Skeletal muscle satellite cell (primary cell): ENCODE measurements around the gene SLC44A2.
A peak's percentile ranks its signal among the peaks of the same experiment; 100 is the strongest.
"Not testable (repeated sequence)": the region's sequence is repeated elsewhere in the genome, so short reads cannot be mapped to it uniquely, and the experiment has no call there.

Experiments used
- H3K27me3 ChIP-seq: 2 replicates; pipeline ENCODE4 v1.7.0; 2013; ENCODE audit warnings: low read length; ENCODE audit not compliant: control insufficient read depth, insufficient read depth
- H3K36me3 ChIP-seq: 2 replicates; pipeline ENCODE4 v1.7.0; 2013; ENCODE audit warnings: mild to moderate bottlenecking, control low read depth, low read length; ENCODE audit not compliant: insufficient read depth
- H3K4me1 ChIP-seq: 2 replicates; pipeline ENCODE4 v1.7.0; 2013; ENCODE audit warnings: low read length; ENCODE audit not compliant: control insufficient read depth, insufficient read depth
- H3K4me2 ChIP-seq: 2 replicates; pipeline ENCODE4 v1.7.0; 2013; ENCODE audit warnings: mild to moderate bottlenecking, low read length
- H3K4me3 ChIP-seq: 2 replicates; pipeline ENCODE4 v1.7.0; 2013; ENCODE audit warnings: low read length
- H3K9ac ChIP-seq: 2 replicates; pipeline ENCODE4 v1.7.0; 2013; ENCODE audit warnings: mild to moderate bottlenecking, low read depth, low read length, moderate library complexity
- H3K9me3 ChIP-seq: replicated peaks from 2 replicates; pipeline ENCODE4 v1.7.0; 2013; ENCODE audit warnings: mild to moderate bottlenecking, control low read depth, low read length

SLC44A2 gene

DNA sequence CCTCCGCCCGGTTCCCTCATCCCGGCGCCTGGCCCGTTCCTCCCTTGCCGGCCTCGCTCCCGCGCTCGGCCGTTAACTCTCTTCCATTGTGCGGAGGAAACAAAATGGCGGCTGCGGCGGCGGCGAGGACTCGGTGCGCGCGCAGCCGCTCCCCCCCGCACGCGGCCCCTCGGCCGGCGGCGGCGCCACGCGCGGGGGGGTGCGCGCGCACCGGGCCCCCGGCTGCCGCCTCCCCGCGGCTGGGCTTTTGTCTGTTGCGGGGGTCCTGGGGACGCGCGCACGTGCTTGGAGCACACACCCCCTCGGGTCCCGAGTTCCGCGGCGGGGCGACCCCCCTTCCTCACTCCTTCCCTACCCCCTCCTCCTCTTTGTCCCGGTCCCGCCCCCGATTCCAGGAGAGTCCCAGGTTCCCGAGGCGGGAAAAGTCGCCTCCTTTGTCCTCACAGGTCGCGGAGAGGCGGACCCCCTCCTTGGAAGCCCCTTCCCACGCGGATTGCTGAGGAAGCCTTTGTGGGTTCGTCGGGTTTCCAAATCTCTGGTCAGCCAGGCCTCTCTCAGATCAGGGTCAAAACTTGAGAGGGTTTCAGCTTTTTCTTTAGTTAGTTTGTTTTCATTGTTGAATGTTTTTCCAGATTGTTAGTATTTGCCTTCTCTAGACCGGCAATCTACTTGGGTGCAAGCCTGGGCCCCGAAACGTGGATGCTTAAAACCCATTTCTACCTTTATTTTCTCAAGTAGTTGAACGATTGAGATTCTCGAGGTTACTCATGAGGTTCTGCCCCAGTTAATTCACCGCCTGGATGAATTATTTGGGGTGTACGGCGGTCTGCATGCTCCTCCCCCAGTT, 29.5 kb downstream of the SLC44A2 start:
- H3K4me3 ChIP-seq: peak overlapping the region; percentile 90
- peak overlapping the region; percentile 98 for H3K9ac ChIP-seq
- peaks cover 14% of the 10 kb centered on the region for H3K36me3 ChIP-seq
- H3K4me1 ChIP-seq: peaks cover 16% of the 10 kb centered on the region
- H3K4me2 ChIP-seq: peak overlapping the region; percentile 97
- H3K9me3 ChIP-seq: no peaks in the 10 kb centered on the region
- no peaks in the 10 kb centered on the region for H3K27me3 ChIP-seq

GRCh38 chr19:10655457-10656312, 30.3 kb downstream of the SLC44A2 start:
- H3K4me2 ChIP-seq: peak overlapping the region; percentile 97
- H3K4me1 ChIP-seq: peaks cover 16% of the 10 kb centered on the region

GRCh38 chr19:10660346-10660745, 35.0 kb downstream of the SLC44A2 start:
- Histone ChIP-seq H3K9me3 (no peaks in the 10 kb centered on the region), H3K4me2 (no peak overlapping the region), H3K4me1 (peaks cover 30% of the 10 kb centered on the region), H3K27me3 (no peaks in the 10 kb centered on the region), H3K9ac (no peak overlapping the region), H3K36me3 (peaks cover 20% of the 10 kb centered on the region), H3K4me3 (no peak overlapping the region)

More at GRCh38 chr19:10655457-10656312, 30.3 kb downstream of the SLC44A2 start:
- Histone ChIP-seq H3K27me3 (no peaks in the 10 kb centered on the region), H3K9ac (peak overlapping the region; percentile 98), H3K36me3 (peaks cover 19% of the 10 kb centered on the region), H3K9me3 (no peaks in the 10 kb centered on the region), H3K4me3 (peak overlapping the region; percentile 90)

DNA sequence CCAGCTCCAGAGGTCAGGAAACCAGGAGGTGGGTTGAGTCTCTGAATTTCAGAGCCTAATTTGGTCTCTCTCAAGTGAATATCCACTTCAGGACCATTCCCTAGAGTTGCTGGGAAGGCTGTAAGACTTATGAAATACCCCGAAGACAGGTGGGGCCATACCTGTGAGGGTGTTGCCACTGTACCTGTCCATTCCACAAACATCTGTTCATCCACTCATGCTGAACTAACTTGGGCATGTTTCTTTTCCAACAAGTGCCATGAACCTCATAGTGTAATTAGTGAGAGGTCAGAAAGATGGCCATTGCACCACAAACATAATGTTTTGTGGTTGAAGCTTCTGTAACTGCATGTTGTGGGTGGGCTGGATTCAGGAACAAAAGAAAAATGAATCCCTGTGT, 36.6 kb downstream of the SLC44A2 start:
- peaks cover 20% of the 10 kb centered on the region for H3K36me3 ChIP-seq

GRCh38 chr19:10662384-10663251, 37.3 kb downstream of the SLC44A2 start:
- Histone ChIP-seq H3K27me3 (no peaks in the 10 kb centered on the region), H3K4me2 (peak overlapping the region; percentile 33), H3K9me3 (no peaks in the 10 kb centered on the region), H3K9ac (peak overlapping the region; percentile 1), H3K36me3 (peaks cover 20% of the 10 kb centered on the region), H3K4me3 (no peak overlapping the region), H3K4me1 (peaks cover 14% of the 10 kb centered on the region)

More for the DNA sequence above, 36.6 kb downstream of the SLC44A2 start:
- Histone ChIP-seq H3K4me3 (no peak overlapping the region), H3K27me3 (no peaks in the 10 kb centered on the region), H3K9me3 (no peaks in the 10 kb centered on the region), H3K4me1 (peaks cover 17% of the 10 kb centered on the region), H3K9ac (no peak overlapping the region), H3K4me2 (peak overlapping the region; percentile 33)

DNA sequence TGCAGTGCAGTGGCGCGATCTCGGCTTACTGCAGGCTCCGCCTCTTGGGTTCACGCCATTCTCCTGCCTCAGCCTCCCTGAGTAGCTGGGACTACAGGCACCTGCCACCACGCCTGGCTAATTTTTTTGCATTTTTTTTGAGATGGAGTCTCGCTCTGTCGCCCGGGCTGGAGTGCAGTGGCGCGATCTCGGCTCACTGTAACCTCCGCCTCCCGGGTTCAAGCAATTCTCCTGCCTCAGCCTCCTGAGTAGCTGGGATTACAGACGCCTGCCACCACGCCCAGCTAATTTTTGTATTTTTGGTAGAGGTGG, 37.9 kb downstream of the SLC44A2 start:
- Histone ChIP-seq H3K36me3 (peaks cover 25% of the 10 kb centered on the region), H3K4me1 (peaks cover 14% of the 10 kb centered on the region)
- not testable (repeated sequence) for H3K27me3 ChIP-seq, H3K9ac ChIP-seq, H3K4me3 ChIP-seq, H3K4me2 ChIP-seq, H3K9me3 ChIP-seq

DNA sequence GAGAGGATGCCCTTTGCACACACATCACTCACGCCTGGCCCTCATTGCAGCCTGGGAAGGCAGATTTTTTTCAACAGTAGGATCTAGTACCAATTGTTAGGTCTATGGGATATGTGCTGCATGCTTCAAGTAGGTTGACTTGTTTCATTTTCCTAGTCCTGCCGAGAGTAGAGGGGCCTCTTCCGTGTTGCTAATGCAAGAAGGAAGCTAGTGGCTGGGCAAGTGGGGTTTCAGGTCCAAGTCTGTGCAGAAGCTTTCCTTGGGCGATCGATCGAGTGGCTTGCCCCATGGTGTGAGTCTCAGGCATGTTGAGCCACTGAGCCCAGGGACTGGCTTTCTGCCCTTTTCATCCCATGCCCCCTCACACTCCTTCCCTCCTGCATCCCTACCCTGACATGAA, 42.5 kb downstream of the SLC44A2 start:
- H3K9me3 ChIP-seq: no peaks in the 10 kb centered on the region
- H3K36me3 ChIP-seq: peaks cover 37% of the 10 kb centered on the region
- H3K4me3 ChIP-seq: no peak overlapping the region
- H3K9ac ChIP-seq: no peak overlapping the region
- H3K4me1 ChIP-seq: peaks cover 24% of the 10 kb centered on the region
- H3K27me3 ChIP-seq: no peaks in the 10 kb centered on the region
- H3K4me2 ChIP-seq: no peak overlapping the region

DNA sequence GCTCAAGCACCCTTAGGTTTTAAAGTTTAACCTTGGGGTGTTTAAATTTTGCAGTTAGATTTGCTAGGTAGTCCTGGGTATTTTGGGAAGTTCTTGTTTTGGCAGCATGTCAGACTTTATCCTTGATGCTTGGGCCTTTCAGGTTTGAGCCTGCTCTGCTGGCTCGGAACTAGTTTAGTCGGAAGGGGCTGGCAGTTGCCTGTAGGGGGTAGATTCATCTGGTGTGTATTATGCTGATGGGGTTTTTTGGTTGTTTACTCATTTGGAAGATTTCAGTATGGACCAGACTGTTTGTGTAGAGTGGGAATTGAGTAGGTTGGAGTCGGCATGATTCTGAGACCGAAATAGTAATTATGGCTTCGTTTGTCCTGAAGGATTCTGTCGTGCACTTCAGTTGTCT, 43.9 kb downstream of the SLC44A2 start:
- Histone ChIP-seq H3K4me2 (no peak overlapping the region), H3K4me1 (peaks cover 23% of the 10 kb centered on the region), H3K4me3 (no peak overlapping the region), H3K36me3 (peaks cover 47% of the 10 kb centered on the region), H3K9ac (no peak overlapping the region), H3K27me3 (no peaks in the 10 kb centered on the region), H3K9me3 (no peaks in the 10 kb centered on the region)

- Histone ChIP-seq H3K9ac (no peak overlapping the region), H3K4me1 (peaks cover 23% of the 10 kb centered on the region), H3K4me3 (no peak overlapping the region), H3K9me3 (no peaks in the 10 kb centered on the region), H3K27me3 (no peaks in the 10 kb centered on the region), H3K36me3 (peaks cover 54% of the 10 kb centered on the region), H3K4me2 (no peak overlapping the region)
Observed at GRCh38 chr19:10670182-10670581, 44.8 kb downstream of the SLC44A2 start.

- Histone ChIP-seq H3K4me3 (no peak overlapping the region), H3K27me3 (no peaks in the 10 kb centered on the region), H3K9me3 (no peaks in the 10 kb centered on the region), H3K4me2 (no peak overlapping the region), H3K4me1 (peaks cover 23% of the 10 kb centered on the region), H3K36me3 (peaks cover 60% of the 10 kb centered on the region), H3K9ac (no peak overlapping the region)
Observed at GRCh38 chr19:10670876-10671804, 45.8 kb downstream of the SLC44A2 start.
